C4-2B (cell line): ENCODE measurements around the gene FZR1.

Experiments
- CTCF ChIP-seq: fragments of 450-650 bp; conservative IDR thresholded peaks from 2 replicates; pipeline ENCODE4 v1.5.1; 2017; ENCODE audit warnings: mild to moderate bottlenecking
- ZFX ChIP-seq: fragments of 450-650 bp; IDR thresholded peaks from 2 replicates; pipeline ENCODE4 v1.6.1; 2017

- no peak for TF ChIP-seq CTCF
- TF ChIP-seq ZFX: no peak
Observed at GRCh38 chr19:3521104-3521445, 15.0 kb downstream of the FZR1 start.
